GM10248 (cell line): Measurements from ENCODE around the gene GSTM4.

Experiments used
- CTCF ChIA-PET: fragments of 300-600 bp; sonication (Branson Sonifier 250); formaldehyde crosslinking; extraction: SDS; loops from one replicate; lab custom pipeline; 2021; ENCODE audit warnings: antibody characterized with exemption; lab: Yijun Ruan, JAX
- POLR2A ChIA-PET: fragments of 350-650 bp; sonication (Branson Sonifier 250); formaldehyde crosslinking; extraction: SDS; loops from one replicate; lab custom pipeline; 2020; ENCODE audit warnings: antibody characterized with exemption; lab: Yijun Ruan, JAX
- DNase-seq: peaks from one replicate; pipeline ENCODE4 v3.0.0; 2012; ENCODE audit errors: extremely low spot score
- CTCF ChIP-seq: IDR thresholded peaks from 2 replicates; pipeline ENCODE4 v1.5.1; 2012; ENCODE audit warnings: mild to moderate bottlenecking, low read depth; ENCODE audit errors: extremely low read depth, missing control alignments, control extremely low read depth

GSTM4 gene

GRCh38 chr1:109655615-109656519 lies at the start of gene GSTM4:
GSTM4 (plus strand) TSS chr1:109656099; CDS start chr1:109656390, 291 bp downstream.
- POLR2A ChIA-PET, result interaction anchor here (0.5 to 1.0 kb wide), 3 partner anchors 84 to 378 kb away, joined by 3 to 4 read pairs (median 3); no protein-coding TSS in a partner anchor
- no peak for TF ChIP-seq CTCF
- DNase-seq, result peak; percentile 91
- CTCF ChIA-PET, result interaction anchor here (0.7 to 9.3 kb wide), 13 partner anchors 10 to 373 kb away, joined by 3 to 108 read pairs (median 4); partner anchors contain the start of genes AHCYL1 and CYB561D1

GRCh38 chr1:109609881-109610280 lies 46.0 kb upstream of the GSTM4 start:
- CTCF ChIA-PET, result interaction anchor here (1.7 to 2.6 kb wide), 4 partner anchors 10 to 77 kb away, joined by 4 to 10 read pairs (median 6); partner anchors contain the start of genes AMPD2 and GNAT2

GRCh38 chr1:109610609-109611307 lies 45.1 kb upstream of the GSTM4 start:
- CTCF ChIA-PET, result interaction anchor here (2.4 to 4.1 kb wide), 3 partner anchors 29 to 65 kb away, joined by 5 to 32 read pairs (median 7); no protein-coding TSS in a partner anchor
- no peak for DNase-seq
- no peak for TF ChIP-seq CTCF
- POLR2A ChIA-PET, result no interaction called here

More at GRCh38 chr1:109609881-109610280, 46.0 kb upstream of the GSTM4 start:
- POLR2A ChIA-PET, result no interaction called here
- no peak for TF ChIP-seq CTCF
- no peak for DNase-seq

GRCh38 chr1:109611308-109611990 lies 44.5 kb upstream of the GSTM4 start:
- DNase-seq, result no peak
- ChIA-PET CTCF (interaction anchor here (1.0 to 4.1 kb wide), 7 partner anchors 10 to 119 kb away, joined by 3 to 32 read pairs (median 4); no protein-coding TSS in a partner anchor), POLR2A (interaction anchor here (1.3 kb wide), 1 partner anchor 9 kb away, joined by 3 read pairs; no protein-coding TSS in a partner anchor)
- no peak for TF ChIP-seq CTCF

- no peak for TF ChIP-seq CTCF
- POLR2A ChIA-PET, result interaction anchor here (1.7 kb wide), 1 partner anchor 65 kb away, joined by 4 read pairs; the partner anchor contains the start of gene GNAI3
- DNase-seq, result no peak
- CTCF ChIA-PET, result interaction anchor here (0.9 to 4.1 kb wide), 10 partner anchors 8 to 81 kb away, joined by 3 to 32 read pairs (median 6); no protein-coding TSS in a partner anchor
Observed at GRCh38 chr1:109613361-109614147, 42.3 kb upstream of the GSTM4 start.
